ENCODE results near the gene REPS1. TPM values are rescaled to one million over a fixed set of nuclear protein-coding genes. Genes with fewer than 3 reads are reported as not detected.

Gene REPS1
- total RNA-seq, 3 donors from 2014 or later (not counting 1 experiment from before 2014, with no cell fraction given), result 59.9 to 80.4 (median 66.4) TPM

DNA sequence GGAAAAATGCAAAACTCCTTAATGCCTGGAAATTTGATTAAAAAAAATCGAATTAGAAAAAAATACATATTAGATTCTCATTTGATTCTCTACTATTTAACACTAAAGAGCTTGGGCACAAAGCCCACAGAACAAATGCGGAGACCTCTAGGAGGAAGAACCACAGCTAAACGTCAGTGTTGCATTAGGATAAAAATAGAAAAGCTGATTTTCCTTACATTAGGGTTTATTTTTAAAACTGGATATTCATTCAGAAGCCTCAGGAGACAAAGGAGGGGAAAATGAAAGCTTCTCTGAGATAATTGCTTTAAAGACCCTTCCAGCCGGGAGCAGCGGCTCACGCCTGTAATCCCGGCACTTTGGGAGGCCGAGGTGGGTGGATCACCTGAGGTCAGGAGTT lies 114.9 kb downstream of the REPS1 start:
- H3K4me1 Mint-ChIP-seq, result no peaks in the 10 kb centered on the region
- no peaks in the 10 kb centered on the region for H3K36me3 Mint-ChIP-seq
- H3K27ac ChIP-seq (ENCODE audit: low read length), result no peak overlapping the region
- DNase-seq (no peak), ATAC-seq (no peak)
- H3K27me3 ChIP-seq (ENCODE audit: control insufficient read depth, insufficient read depth, low read length), result no peaks in the 10 kb centered on the region
- H3K4me3 Mint-ChIP-seq, result no peak overlapping the region
- H3K9me3 ChIP-seq (ENCODE audit: control insufficient read depth, insufficient read depth, low read length), result no peaks in the 10 kb centered on the region
- H3K36me3 ChIP-seq (ENCODE audit: control insufficient read depth, insufficient read depth, low read length), result no peaks in the 10 kb centered on the region
- no peaks in the 10 kb centered on the region for H3K9me3 Mint-ChIP-seq
- H3K27me3 Mint-ChIP-seq (ENCODE audit: low read depth in 2 of 2), result peaks cover 0 to 3% of the 10 kb centered on the region in 2 donors
- no peaks in the 10 kb centered on the region for H3K4me1 ChIP-seq (ENCODE audit: control insufficient read depth, insufficient read depth, low read length)
- TF ChIP-seq, protein P1, sequence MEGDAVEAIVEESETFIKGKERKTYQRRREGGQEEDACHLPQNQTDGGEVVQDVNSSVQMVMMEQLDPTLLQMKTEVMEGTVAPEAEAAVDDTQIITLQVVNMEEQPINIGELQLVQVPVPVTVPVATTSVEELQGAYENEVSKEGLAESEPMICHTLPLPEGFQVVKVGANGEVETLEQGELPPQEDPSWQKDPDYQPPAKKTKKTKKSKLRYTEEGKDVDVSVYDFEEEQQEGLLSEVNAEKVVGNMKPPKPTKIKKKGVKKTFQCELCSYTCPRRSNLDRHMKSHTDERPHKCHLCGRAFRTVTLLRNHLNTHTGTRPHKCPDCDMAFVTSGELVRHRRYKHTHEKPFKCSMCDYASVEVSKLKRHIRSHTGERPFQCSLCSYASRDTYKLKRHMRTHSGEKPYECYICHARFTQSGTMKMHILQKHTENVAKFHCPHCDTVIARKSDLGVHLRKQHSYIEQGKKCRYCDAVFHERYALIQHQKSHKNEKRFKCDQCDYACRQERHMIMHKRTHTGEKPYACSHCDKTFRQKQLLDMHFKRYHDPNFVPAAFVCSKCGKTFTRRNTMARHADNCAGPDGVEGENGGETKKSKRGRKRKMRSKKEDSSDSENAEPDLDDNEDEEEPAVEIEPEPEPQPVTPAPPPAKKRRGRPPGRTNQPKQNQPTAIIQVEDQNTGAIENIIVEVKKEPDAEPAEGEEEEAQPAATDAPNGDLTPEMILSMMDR (IDR thresholded peaks at IDR 0.05), result no peak
- intact Hi-C loops (cut with micrococcal nuclease), result no loop called here
- no peak overlapping the region for H3K27ac Mint-ChIP-seq
- WGBS (ENCODE audit: insufficient coverage), result 96% methylated on average over 7 of the region's 8 CpGs
- no peak overlapping the region for H3K4me3 ChIP-seq (ENCODE audit: low read length)

DNA sequence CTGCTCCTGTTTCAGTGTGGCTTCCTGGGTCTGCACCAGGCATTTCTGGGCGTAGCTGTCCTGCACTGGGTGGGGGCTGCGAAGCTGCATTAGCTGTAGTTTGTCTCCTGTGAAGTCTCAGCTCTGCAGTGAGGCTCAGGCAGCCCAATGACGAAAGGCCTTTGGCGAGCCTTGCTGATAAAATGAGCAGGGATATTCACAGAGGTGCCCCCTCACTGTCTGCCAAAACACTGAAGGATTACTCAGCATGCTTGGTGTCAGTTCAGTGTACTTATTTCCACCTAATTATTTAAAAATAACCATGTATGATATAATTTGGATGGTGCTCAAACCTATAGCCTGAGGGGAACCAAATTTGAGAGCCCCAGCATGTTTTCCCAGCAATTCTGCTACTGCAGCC lies 118.7 kb downstream of the REPS1 start:
- intact Hi-C loops (cut with micrococcal nuclease), result no loop called here
- no peak for ATAC-seq
- H3K9me3 Mint-ChIP-seq, result no peaks in the 10 kb centered on the region

DNA sequence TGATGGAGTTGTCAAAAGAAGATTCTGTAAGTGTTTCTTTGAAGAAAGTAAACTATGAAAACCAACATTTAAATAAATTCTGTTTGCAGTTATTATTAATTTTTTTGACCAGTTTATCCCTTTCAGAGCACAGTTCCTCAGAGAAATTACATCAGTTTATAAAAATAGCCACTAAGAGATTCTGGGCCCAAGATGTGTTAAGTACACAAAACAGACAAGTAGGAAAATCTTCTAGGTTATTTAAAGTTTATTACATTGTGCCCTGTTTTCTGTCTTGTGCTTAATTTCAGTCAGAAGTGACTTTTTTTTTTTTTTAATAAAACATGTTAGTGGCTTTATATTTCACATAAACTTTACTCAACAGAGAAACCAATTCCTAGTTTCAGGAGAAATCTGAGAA lies 119.9 kb downstream of the REPS1 start:
- Histone ChIP-seq H3K36me3 (ENCODE audit: control insufficient read depth, insufficient read depth, low read length) (no peaks in the 10 kb centered on the region), H3K27ac (ENCODE audit: low read length) (no peak overlapping the region), H3K4me1 (ENCODE audit: control insufficient read depth, insufficient read depth, low read length) (no peaks in the 10 kb centered on the region), H3K27me3 (ENCODE audit: control insufficient read depth, insufficient read depth, low read length) (no peaks in the 10 kb centered on the region), H3K9me3 (ENCODE audit: control insufficient read depth, insufficient read depth, low read length) (no peaks in the 10 kb centered on the region), H3K4me3 (ENCODE audit: low read length) (no peak overlapping the region)
- TF ChIP-seq, protein P1 (IDR thresholded peaks at IDR 0.05), result no peak
- Mint-ChIP-seq H3K27ac (no peak overlapping the region), H3K27me3 (ENCODE audit: low read depth in 2 of 2) (no peaks in the 10 kb centered on the region), H3K4me3 (no peak overlapping the region), H3K9me3 (no peaks in the 10 kb centered on the region), H3K36me3 (no peaks in the 10 kb centered on the region), H3K4me1 (no peaks in the 10 kb centered on the region)
- ATAC-seq, result no peak
- intact Hi-C loops (cut with micrococcal nuclease), result no loop called here
- no peak for DNase-seq

More for the DNA sequence above, 118.7 kb downstream of the REPS1 start:
- Mint-ChIP-seq H3K27ac (no peak overlapping the region), H3K4me1 (no peaks in the 10 kb centered on the region), H3K27me3 (ENCODE audit: low read depth in 2 of 2) (peaks cover 0 to 3% of the 10 kb centered on the region in 2 donors), H3K4me3 (no peak overlapping the region), H3K36me3 (no peaks in the 10 kb centered on the region)
- Histone ChIP-seq H3K27me3 (ENCODE audit: control insufficient read depth, insufficient read depth, low read length) (no peaks in the 10 kb centered on the region), H3K9me3 (ENCODE audit: control insufficient read depth, insufficient read depth, low read length) (no peaks in the 10 kb centered on the region), H3K4me3 (ENCODE audit: low read length) (no peak overlapping the region), H3K36me3 (ENCODE audit: control insufficient read depth, insufficient read depth, low read length) (no peaks in the 10 kb centered on the region), H3K27ac (ENCODE audit: low read length) (no peak overlapping the region), H3K4me1 (ENCODE audit: control insufficient read depth, insufficient read depth, low read length) (no peaks in the 10 kb centered on the region)
- WGBS (ENCODE audit: insufficient coverage), result 92% methylated on average over 4 of the region's 4 CpGs
- DNase-seq, result no peak
- TF ChIP-seq, protein P1 (IDR thresholded peaks at IDR 0.05), result no peak

DNA sequence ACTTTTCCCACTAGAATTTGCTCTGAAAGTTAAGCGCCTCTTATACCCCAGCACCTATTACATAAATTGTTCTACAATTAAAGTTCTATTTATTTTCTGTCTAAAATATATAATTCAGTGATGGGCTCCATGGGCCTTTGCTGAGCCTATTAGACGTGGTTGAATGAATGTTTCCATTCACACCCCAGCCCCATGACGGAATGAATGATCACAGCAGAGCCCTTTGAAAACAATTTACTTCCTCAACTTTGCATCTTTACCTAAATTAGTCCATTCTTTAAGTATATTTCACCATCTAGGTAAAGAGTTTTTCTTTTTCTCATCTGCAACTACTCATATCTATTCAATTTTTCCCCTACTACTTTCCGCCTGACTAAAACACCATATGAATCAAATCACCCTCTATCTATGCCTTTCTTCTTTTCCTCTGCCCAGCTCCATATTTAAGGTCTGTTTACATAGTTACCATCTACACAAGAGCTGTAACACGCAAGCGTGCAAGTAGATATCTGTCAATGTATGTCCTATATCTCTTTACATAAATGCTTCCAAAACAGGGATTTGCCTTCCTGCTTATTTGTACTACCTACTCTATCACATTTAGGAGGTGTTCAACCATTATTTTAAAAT lies 122.5 kb downstream of the REPS1 start:
- intact Hi-C loops (cut with micrococcal nuclease), result no loop called here
- no peak for DNase-seq
- no peak overlapping the region for H3K4me3 ChIP-seq (ENCODE audit: low read length)
- Mint-ChIP-seq H3K4me1 (no peaks in the 10 kb centered on the region), H3K27ac (no peak overlapping the region), H3K9me3 (no peaks in the 10 kb centered on the region), H3K4me3 (no peak overlapping the region), H3K27me3 (ENCODE audit: low read depth in 2 of 2) (no peaks in the 10 kb centered on the region), H3K36me3 (no peaks in the 10 kb centered on the region)
- no peak overlapping the region for H3K27ac ChIP-seq (ENCODE audit: low read length)
- ATAC-seq, result no peak
- TF ChIP-seq, protein P1 (IDR thresholded peaks at IDR 0.05), result no peak
- H3K4me1 ChIP-seq (ENCODE audit: control insufficient read depth, insufficient read depth, low read length), result no peaks in the 10 kb centered on the region
- H3K36me3 ChIP-seq (ENCODE audit: control insufficient read depth, insufficient read depth, low read length), result no peaks in the 10 kb centered on the region
- H3K27me3 ChIP-seq (ENCODE audit: control insufficient read depth, insufficient read depth, low read length), result no peaks in the 10 kb centered on the region
- H3K9me3 ChIP-seq (ENCODE audit: control insufficient read depth, insufficient read depth, low read length), result no peaks in the 10 kb centered on the region
- WGBS (ENCODE audit: insufficient coverage), result 76% methylated on average over 6 of the region's 6 CpGs

Data from natural killer cell (primary cell).